NT2/D1 (cell line): ENCODE results near the gene SMOC2.

Experiments
- YY1 ChIP-seq: IDR thresholded peaks from 2 replicates; pipeline ENCODE4 v1.6.1; 2011; ENCODE audit not compliant: insufficient read length, insufficient read depth
- ZNF274 ChIP-seq: IDR thresholded peaks from 2 replicates; pipeline ENCODE4 v1.6.1; 2011; ENCODE audit warnings: mild to moderate bottlenecking, low read depth, low read length

GRCh38 chr6:168599118-168599494, 158.1 kb downstream of the SMOC2 start:
- no peak for TF ChIP-seq ZNF274
- no peak for TF ChIP-seq YY1
